ENCODE results near the gene OLFM1. TPM values are rescaled to one million over a fixed set of nuclear protein-coding genes. Genes with fewer than 3 reads are reported as not detected.
A peak's percentile ranks its signal among the peaks of the same experiment; 100 is the strongest.

The OLFM1 gene
- 0.28 and 0.36 TPM in 2 replicates for total RNA-seq (2012; rRNA removed)
- polyA plus RNA-seq (2012; rRNA removed): 0.23 and 0.38 TPM in 2 replicates
- polyA plus RNA-seq (2012; cell fraction: cytosol; rRNA removed): 0.23 and 0.24 TPM in 2 replicates
- polyA plus RNA-seq (2012; cell fraction: nucleus; rRNA removed; ENCODE audit: low replicate concordance): 0.11 and 0.25 TPM in 2 replicates
- percentile 6 among the genes with signal in this experiment for Bru-seq, nascent RNA
- percentile 9 among the genes with signal in this experiment for BruChase-seq, experiment 1, labeled RNA remaining after a 6-hour chase
- percentile 12 among the genes with signal in this experiment for BruChase-seq, experiment 2, labeled RNA remaining after a 2-hour chase
- long read RNA-seq, partial matches to known transcripts: 0 of 1 reads
- long read RNA-seq, other reads (novel, unspliced or antisense): 0 of 1 reads

- ChIA-PET POLR2A (ENCODE audit: unreplicated experiment) (no interaction called here), CTCF (no interaction called here)
- DNase-seq (peak; percentile 46), ATAC-seq (ENCODE audit: low read depth) (peak; percentile 84)
- in situ Hi-C loops (cut with MboI; ENCODE audit: low sequenced_read_pairs): loop anchor here (5.0 kb wide), 1 partner anchor 320 kb away; no protein-coding TSS in a partner anchor
- H3K27me3 ChIP-seq (ENCODE audit: control insufficient read depth, insufficient read depth, low read length): peaks cover 47% of the 10 kb centered on the region
- H3K4me3 ChIP-seq (ENCODE audit: insufficient read depth, low read depth, low read length): no peak within 1 kb of the TSS
- no peak within 1 kb of the TSS for H3K4ac ChIP-seq (ENCODE audit: low read depth, low read length)
- no peak within 1 kb of the TSS for H2BK5ac ChIP-seq (ENCODE audit: low read depth, low read length, poor library complexity, severe bottlenecking)
- no peak within 1 kb of the TSS for H3K56ac ChIP-seq (ENCODE audit: extremely low read depth, insufficient read depth, low read length)
- H3K18ac ChIP-seq (ENCODE audit: low read depth, low read length): no peak within 1 kb of the TSS
- H3K79me1 ChIP-seq (ENCODE audit: low read depth in 1 of 2, low read length in 2 of 2): no peaks in the 10 kb centered on the region
- H4K5ac ChIP-seq (ENCODE audit: low read depth, low read length): no peak within 1 kb of the TSS
- no peaks in the 10 kb centered on the region; the same call in 1 of the 2 replicates for H3K4me1 ChIP-seq (ENCODE audit: control insufficient read depth, insufficient read depth, low read length)
- H3K23ac ChIP-seq (ENCODE audit: low read depth, low read length): no peak within 1 kb of the TSS
- peak within 1 kb of the TSS; percentile 55; the same call in 1 of the 2 replicates for H3K4me2 ChIP-seq (ENCODE audit: low read depth, low read length)
- H3K9me1 ChIP-seq (ENCODE audit: insufficient read depth, low read length): 0 out of 2 replicates have a peak, but pooled peaks cover 4% of the 10 kb centered on the region
- H2AK5ac ChIP-seq (ENCODE audit: low read depth, low read length): no peak within 1 kb of the TSS
- dilution Hi-C loops (cut with HindIII; ENCODE audit: low sequenced_read_pairs, unreplicated experiment): no loop called here
- H2BK120ac ChIP-seq (ENCODE audit: low read depth, low read length): no peak within 1 kb of the TSS
- BruUV-seq (replicated peaks): no TSS peak
- H2BK15ac ChIP-seq (ENCODE audit: low read depth, low read length): no peak within 1 kb of the TSS
- H3K9me3 ChIP-seq (ENCODE audit: control insufficient read depth, insufficient read depth, low read length): no peaks in the 10 kb centered on the region
- 0 out of 2 replicates have a peak, but pooled peaks cover 5% of the 10 kb centered on the region for H4K20me1 ChIP-seq (ENCODE audit: insufficient read depth, low read length)
- H3K36me3 ChIP-seq (ENCODE audit: control insufficient read depth, insufficient read depth, low read length): no peaks in the 10 kb centered on the region
- no peak within 1 kb of the TSS for H2BK20ac ChIP-seq (ENCODE audit: low read depth, low read length)
- no peak within 1 kb of the TSS for H3K27ac ChIP-seq (ENCODE audit: insufficient read depth, low read length)
- peak within 1 kb of the TSS; percentile 42 for H2AK9ac ChIP-seq (replicated peaks; ENCODE audit: low read depth, low read length, poor library complexity)
- no peak within 1 kb of the TSS for H3K14ac ChIP-seq (replicated peaks; ENCODE audit: low read depth, low read length)
- no peak within 1 kb of the TSS for H3K9ac ChIP-seq (ENCODE audit: low read depth, low read length)
- no peak within 1 kb of the TSS for H4K8ac ChIP-seq (ENCODE audit: low read depth in 2 of 2, low read length in 2 of 2)
- intact Hi-C loops (cut with micrococcal nuclease): loop anchor here (2.0 kb wide), 1 partner anchor 393 kb away; no protein-coding TSS in a partner anchor
- WGBS, 2 experiments (ENCODE audit: extremely low coverage in 2 of 2, insufficient read length in 1 of 2): 2% methylated on average over 16 of the region's 40 CpGs; no CpG with 5 or more reads in 1 of the 2 experiments
- peak within 1 kb of the TSS; percentile 78 for H2AFZ ChIP-seq (replicated peaks; ENCODE audit: low read length, poor library complexity)
- no peak within 1 kb of the TSS for H4K91ac ChIP-seq (ENCODE audit: insufficient read depth, low read depth, low read length)
- TF ChIP-seq RAD21 (IDR thresholded peaks at IDR 0.05; ENCODE audit: low read length) (peak; percentile 43), CHD1 (IDR thresholded peaks at IDR 0.05; ENCODE audit: low read depth, low read length) (no peak), FOS (IDR thresholded peaks at IDR 0.05; ENCODE audit: low read depth, low read length) (no peak), NFE2L2 (IDR thresholded peaks at IDR 0.05; ENCODE audit: low read depth, low read length) (no peak), MAZ (IDR thresholded peaks at IDR 0.05; ENCODE audit: borderline replicate concordance, low read depth, low read length) (no peak), SMC3 (IDR thresholded peaks at IDR 0.05; ENCODE audit: low read depth, low read length) (peak; percentile 43), RFX5 (IDR thresholded peaks at IDR 0.05; ENCODE audit: low read depth, low read length) (no peak), MAFK (IDR thresholded peaks at IDR 0.05; ENCODE audit: low read depth, low read length) (no peak), CEBPB (IDR thresholded peaks at IDR 0.05; ENCODE audit: low read depth, low read length) (no peak), BHLHE40 (IDR thresholded peaks at IDR 0.05; ENCODE audit: low read depth, low read length) (no peak), MXI1 (IDR thresholded peaks at IDR 0.05; ENCODE audit: borderline replicate concordance, low read depth, low read length) (no peak), CTCF (conservative IDR thresholded peaks at IDR 0.05; ENCODE audit: low read depth, low read length) (peak; percentile 60), RCOR1 (IDR thresholded peaks at IDR 0.05; ENCODE audit: insufficient replicate concordance, low read length) (no peak)
- TF ChIP-seq, protein P1, sequence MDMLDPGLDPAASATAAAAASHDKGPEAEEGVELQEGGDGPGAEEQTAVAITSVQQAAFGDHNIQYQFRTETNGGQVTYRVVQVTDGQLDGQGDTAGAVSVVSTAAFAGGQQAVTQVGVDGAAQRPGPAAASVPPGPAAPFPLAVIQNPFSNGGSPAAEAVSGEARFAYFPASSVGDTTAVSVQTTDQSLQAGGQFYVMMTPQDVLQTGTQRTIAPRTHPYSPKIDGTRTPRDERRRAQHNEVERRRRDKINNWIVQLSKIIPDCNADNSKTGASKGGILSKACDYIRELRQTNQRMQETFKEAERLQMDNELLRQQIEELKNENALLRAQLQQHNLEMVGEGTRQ (IDR thresholded peaks at IDR 0.05; ENCODE audit: low read depth, low read length): no peak
- TF ChIP-seq, protein P2, sequence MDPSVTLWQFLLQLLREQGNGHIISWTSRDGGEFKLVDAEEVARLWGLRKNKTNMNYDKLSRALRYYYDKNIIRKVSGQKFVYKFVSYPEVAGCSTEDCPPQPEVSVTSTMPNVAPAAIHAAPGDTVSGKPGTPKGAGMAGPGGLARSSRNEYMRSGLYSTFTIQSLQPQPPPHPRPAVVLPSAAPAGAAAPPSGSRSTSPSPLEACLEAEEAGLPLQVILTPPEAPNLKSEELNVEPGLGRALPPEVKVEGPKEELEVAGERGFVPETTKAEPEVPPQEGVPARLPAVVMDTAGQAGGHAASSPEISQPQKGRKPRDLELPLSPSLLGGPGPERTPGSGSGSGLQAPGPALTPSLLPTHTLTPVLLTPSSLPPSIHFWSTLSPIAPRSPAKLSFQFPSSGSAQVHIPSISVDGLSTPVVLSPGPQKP (IDR thresholded peaks at IDR 0.05; ENCODE audit: borderline replicate concordance, low read depth, low read length): no peak
Measured at GRCh38 chr9:135087489-135087792, at the start of gene OLFM1. Gene OLFM1 (plus strand): TSS chr9:135087668. CDS start chr9:135087990, 322 bp downstream.

All from IMR-90 (cell line).